Glutamatergic neuron (in vitro differentiated cells): ENCODE results near the gene CACFD1. TPM values are rescaled to one million over a fixed set of nuclear protein-coding genes. Genes with fewer than 3 reads are reported as not detected.

ENCODE experiments used
- DNase-seq: peaks from one replicate; pipeline ENCODE4 v3.0.0; 2022
- H3K27ac Mint-ChIP-seq: one replicate; pipeline ENCODE4 v1.8.0; 2020; ENCODE audit warnings: mild to moderate bottlenecking, mixed read lengths, inconsistent platforms; ENCODE audit not compliant: unreplicated experiment
- H3K27me3 Mint-ChIP-seq: one replicate; pipeline ENCODE4 v1.8.0; 2020; ENCODE audit warnings: mild to moderate bottlenecking, moderate library complexity, mixed read lengths, inconsistent platforms; ENCODE audit not compliant: unreplicated experiment
- H3K36me3 Mint-ChIP-seq: one replicate; pipeline ENCODE4 v1.8.0; 2020; ENCODE audit warnings: mild to moderate bottlenecking, mixed read lengths, inconsistent platforms; ENCODE audit not compliant: unreplicated experiment
- H3K4me1 Mint-ChIP-seq: one replicate; pipeline ENCODE4 v1.8.0; 2020; ENCODE audit warnings: mild to moderate bottlenecking, low read depth, mixed read lengths, inconsistent platforms; ENCODE audit not compliant: unreplicated experiment
- H3K4me3 Mint-ChIP-seq: one replicate; pipeline ENCODE4 v1.8.0; 2020; ENCODE audit warnings: mild to moderate bottlenecking, mixed read lengths, inconsistent platforms; ENCODE audit not compliant: unreplicated experiment
- H3K9me3 Mint-ChIP-seq: one replicate; pipeline ENCODE4 v1.8.0; 2020; ENCODE audit warnings: mild to moderate bottlenecking, moderate library complexity, mixed read lengths, inconsistent platforms; ENCODE audit not compliant: unreplicated experiment
- total RNA-seq: library from RNA; stranded (reverse); fragmentation: NEBNext Ultra II Directional; extraction: Animal tissue kit (Norgen Biotek cat#: 25700); gene quantifications from one replicate; pipeline ENCODE4 v1.2.1, GENCODE V29; 2021; ENCODE audit not compliant: unreplicated experiment
- TF ChIP-seq, protein P1 (sequence below): fragments of 200-600 bp; sonication (generic); IDR thresholded peaks from one replicate; pipeline ENCODE4 v1.5.0; 2021; ENCODE audit not compliant: partially characterized antibody, unreplicated experiment

The CACFD1 gene
- total RNA-seq, 1 donor from 2014 or later = 45.4 TPM

GRCh38 chr9:133512253-133513213 lies 52.8 kb downstream of the CACFD1 start:
- DNase-seq = no peak
- Mint-ChIP-seq H3K36me3 (no peaks in the 10 kb centered on the region), H3K4me3 (no peak overlapping the region), H3K4me1 (no peaks in the 10 kb centered on the region), H3K27ac (no peak overlapping the region), H3K27me3 (no peaks in the 10 kb centered on the region), H3K9me3 (peaks cover 2% of the 10 kb centered on the region)
- TF ChIP-seq, protein P1, sequence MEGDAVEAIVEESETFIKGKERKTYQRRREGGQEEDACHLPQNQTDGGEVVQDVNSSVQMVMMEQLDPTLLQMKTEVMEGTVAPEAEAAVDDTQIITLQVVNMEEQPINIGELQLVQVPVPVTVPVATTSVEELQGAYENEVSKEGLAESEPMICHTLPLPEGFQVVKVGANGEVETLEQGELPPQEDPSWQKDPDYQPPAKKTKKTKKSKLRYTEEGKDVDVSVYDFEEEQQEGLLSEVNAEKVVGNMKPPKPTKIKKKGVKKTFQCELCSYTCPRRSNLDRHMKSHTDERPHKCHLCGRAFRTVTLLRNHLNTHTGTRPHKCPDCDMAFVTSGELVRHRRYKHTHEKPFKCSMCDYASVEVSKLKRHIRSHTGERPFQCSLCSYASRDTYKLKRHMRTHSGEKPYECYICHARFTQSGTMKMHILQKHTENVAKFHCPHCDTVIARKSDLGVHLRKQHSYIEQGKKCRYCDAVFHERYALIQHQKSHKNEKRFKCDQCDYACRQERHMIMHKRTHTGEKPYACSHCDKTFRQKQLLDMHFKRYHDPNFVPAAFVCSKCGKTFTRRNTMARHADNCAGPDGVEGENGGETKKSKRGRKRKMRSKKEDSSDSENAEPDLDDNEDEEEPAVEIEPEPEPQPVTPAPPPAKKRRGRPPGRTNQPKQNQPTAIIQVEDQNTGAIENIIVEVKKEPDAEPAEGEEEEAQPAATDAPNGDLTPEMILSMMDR = no peak

DNA sequence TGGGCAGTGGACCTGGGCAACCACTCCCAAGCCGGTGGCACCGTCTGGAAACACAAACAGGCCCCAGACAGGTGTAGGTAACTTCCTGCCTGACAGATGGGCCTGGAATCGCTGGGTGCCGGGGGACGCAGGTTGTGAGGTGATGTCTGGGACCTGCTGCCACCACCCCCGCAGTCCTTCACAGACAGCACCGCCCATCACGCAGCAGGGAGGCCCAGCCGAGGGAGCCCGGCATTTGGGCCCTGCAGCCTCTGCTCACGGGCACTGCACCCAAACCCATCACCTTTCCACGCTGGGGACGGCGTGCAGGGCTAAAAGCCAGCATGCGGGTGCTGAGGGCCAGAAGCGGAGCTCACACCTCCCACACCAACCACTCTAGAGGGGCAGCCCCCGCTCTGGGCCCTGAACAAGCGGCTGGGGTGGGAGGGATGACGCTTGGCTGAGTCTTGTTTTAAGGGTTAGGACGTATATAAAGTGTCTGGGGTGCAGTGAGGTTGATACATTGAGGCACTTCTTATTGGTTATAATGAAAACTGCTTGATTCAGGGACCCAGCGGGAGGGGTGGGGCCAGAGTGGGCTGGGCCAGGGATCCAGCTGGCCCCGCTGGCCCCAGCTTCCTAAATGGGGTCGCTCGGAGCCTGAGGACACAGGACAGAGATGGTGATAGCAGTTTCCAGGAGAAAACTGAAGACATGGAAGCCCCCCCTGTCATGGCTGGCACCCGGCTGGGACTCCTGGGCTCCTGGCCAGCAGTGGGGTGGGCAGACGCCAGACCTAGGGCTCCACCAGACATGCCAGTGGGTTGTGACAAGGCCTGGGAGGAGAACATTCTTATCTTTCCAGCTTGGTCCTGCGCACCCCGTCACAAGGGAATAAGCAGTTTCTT lies 53.7 kb downstream of the CACFD1 start:
- H3K27me3 Mint-ChIP-seq = no peaks in the 10 kb centered on the region
- peaks cover under 1% of the 10 kb centered on the region for H3K4me1 Mint-ChIP-seq
- TF ChIP-seq, protein P1 = no peak
- H3K9me3 Mint-ChIP-seq = no peaks in the 10 kb centered on the region
- no peaks in the 10 kb centered on the region for H3K36me3 Mint-ChIP-seq
- H3K4me3 Mint-ChIP-seq = no peak overlapping the region
- H3K27ac Mint-ChIP-seq = no peak overlapping the region
- DNase-seq = no peak

- DNase-seq = peak; percentile 68
- Mint-ChIP-seq H3K9me3 (no peaks in the 10 kb centered on the region), H3K4me3 (no peak overlapping the region), H3K27ac (no peak overlapping the region), H3K4me1 (peaks cover 2% of the 10 kb centered on the region), H3K27me3 (no peaks in the 10 kb centered on the region), H3K36me3 (no peaks in the 10 kb centered on the region)
- TF ChIP-seq, protein P1 = no peak
Observed at GRCh38 chr9:133514460-133515239, 54.9 kb downstream of the CACFD1 start.

DNA sequence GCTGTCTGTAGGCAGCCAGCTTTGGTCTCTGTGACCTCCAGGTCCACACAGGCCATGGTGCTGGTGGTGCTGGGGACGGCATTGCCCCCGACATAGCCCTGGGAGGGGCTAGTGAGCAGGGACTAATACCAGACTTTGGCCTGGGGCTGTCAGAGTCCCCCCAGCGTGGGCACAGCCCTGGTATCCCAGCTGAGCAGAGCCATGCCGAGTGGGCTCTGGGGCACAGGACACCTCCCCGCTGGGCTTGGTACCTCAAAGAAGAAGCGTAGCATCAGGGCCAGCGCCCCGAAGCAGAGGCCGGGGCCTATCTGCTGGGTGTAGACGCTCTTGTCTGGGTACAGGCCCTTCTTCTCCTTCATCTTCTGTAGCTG lies 55.4 kb downstream of the CACFD1 start:
- TF ChIP-seq, protein P1 = no peak
- Mint-ChIP-seq H3K36me3 (no peaks in the 10 kb centered on the region), H3K27ac (no peak overlapping the region), H3K4me1 (peaks cover 2% of the 10 kb centered on the region), H3K27me3 (no peaks in the 10 kb centered on the region), H3K4me3 (no peak overlapping the region), H3K9me3 (no peaks in the 10 kb centered on the region)
- DNase-seq = no peak
